HG02852 (cell line): ENCODE data around the gene OR10K2.

Experiments
- ATAC-seq: cut with Tn5 transposase; IDR thresholded peaks from one replicate; pipeline ENCODE4 v1.9.1; 2021; ENCODE audit warnings: mild to moderate bottlenecking, moderate library complexity; ENCODE audit not compliant: unreplicated experiment

OR10K2 gene

GRCh38 chr1:158371188-158371953 is 54.7 kb downstream of the OR10K2 start:
- ATAC-seq = peak; percentile 97
